WI38 (cell line): ENCODE results near the gene SNX11.

Experiments used
- H3K4me3 ChIP-seq: 2 replicates; pipeline ENCODE4 v1.5.1; 2011; ENCODE audit warnings: low read depth, mild to moderate bottlenecking, control low read depth, low read length
- TF ChIP-seq, protein P1 (sequence below): IDR thresholded peaks from 2 replicates; pipeline ENCODE4 v1.5.1; 2012; ENCODE audit warnings: low read depth, mild to moderate bottlenecking, control low read depth, low read length

Gene SNX11

DNA sequence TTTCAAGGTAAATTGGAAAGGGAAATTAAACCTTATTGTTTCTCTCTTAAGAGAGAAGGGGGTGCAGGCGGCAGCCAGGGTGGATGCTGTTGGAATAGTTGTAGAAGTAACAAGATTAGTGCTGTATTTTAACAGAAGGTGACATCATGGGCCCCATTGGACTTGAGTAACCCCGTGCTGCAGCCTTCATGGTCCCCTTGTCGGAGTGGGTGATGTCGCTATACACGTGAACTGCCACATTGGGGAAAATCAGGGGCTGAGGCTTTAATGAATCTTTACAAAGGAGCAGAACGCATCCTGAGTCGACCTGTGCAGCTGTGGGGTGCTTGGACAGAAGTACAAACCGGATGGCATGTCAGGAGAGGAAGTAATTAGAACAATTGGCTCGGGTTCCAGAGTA lies 3.2 kb downstream of the SNX11 start:
- TF ChIP-seq, protein P1, sequence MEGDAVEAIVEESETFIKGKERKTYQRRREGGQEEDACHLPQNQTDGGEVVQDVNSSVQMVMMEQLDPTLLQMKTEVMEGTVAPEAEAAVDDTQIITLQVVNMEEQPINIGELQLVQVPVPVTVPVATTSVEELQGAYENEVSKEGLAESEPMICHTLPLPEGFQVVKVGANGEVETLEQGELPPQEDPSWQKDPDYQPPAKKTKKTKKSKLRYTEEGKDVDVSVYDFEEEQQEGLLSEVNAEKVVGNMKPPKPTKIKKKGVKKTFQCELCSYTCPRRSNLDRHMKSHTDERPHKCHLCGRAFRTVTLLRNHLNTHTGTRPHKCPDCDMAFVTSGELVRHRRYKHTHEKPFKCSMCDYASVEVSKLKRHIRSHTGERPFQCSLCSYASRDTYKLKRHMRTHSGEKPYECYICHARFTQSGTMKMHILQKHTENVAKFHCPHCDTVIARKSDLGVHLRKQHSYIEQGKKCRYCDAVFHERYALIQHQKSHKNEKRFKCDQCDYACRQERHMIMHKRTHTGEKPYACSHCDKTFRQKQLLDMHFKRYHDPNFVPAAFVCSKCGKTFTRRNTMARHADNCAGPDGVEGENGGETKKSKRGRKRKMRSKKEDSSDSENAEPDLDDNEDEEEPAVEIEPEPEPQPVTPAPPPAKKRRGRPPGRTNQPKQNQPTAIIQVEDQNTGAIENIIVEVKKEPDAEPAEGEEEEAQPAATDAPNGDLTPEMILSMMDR, result no peak
- H3K4me3 ChIP-seq, result no peak overlapping the region

DNA sequence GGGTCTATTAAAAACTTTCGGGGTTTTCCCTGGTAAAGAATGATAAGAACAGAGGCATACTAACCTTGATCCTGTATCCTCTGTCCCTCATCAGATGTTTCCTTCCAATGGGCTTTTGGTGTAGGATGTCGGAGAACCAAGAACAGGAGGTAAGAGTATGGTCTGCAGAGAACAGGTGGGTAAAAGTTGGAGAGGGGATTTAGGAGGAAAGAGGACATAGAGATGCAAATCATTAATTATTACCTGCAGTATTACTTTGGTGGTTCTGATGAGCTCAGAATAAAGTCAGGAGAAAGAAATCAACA lies 4.3 kb downstream of the SNX11 start:
- no peak overlapping the region for H3K4me3 ChIP-seq
- TF ChIP-seq, protein P1, result no peak

DNA sequence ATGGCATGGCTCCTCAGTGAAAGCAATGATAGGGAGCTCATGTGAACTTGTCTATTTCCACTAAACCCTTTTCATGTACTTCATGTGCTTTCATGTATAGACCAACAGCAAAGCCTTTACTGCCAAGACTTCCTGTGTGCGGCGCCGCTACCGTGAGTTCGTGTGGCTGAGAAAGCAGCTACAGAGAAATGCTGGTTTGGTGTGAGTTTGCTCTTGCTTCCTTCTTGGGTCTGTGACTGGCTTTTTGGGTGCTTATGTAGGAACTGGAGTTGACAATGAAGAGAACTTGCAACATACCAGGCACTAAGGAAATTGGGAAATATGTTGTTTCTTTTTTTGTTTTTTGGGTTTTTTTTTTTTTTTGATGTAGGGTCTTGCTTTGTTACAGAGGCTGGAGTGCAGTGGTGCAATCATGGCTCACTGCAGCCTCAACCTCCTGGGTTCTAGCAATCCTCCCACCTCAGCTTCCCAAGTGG lies 5.7 kb downstream of the SNX11 start:
- H3K4me3 ChIP-seq, result no peak overlapping the region
- TF ChIP-seq, protein P1, result no peak

DNA sequence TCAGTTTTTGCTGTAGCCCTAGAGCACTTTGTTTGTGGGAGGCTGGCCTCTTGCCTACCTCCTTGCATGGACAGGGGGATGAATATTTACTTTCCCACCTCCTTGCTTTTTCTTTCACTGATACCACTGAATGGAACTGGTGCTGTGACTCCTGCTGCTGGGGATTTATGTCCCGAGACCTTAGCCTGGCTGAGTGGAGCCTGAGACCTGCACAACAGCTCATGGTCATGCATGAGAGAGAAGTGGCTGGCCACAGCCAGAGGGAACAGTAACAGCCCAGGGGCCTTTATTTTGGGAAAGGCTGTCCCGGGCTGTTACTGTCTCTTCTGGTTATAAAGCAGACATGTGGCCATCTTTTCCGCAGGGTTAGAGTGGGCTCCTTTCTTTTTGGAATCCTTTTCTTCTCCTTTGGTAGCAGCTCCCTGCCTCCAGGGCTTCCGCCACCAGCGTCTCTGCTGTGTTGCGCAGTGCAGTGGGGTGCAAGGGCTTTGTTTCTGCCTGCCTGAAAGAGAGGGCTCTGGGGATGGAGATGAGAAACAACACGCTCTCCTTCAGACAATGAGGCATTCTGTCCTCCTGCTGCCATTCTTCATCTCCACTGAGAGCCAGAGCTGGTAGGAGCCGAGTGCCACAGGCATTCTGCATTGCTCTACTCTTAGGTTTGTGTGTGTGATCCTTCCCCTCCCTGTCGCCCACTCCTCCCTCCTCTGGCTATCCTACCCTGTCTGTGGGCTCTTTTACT lies 14.5 kb downstream of the SNX11 start:
- TF ChIP-seq, protein P1, result no peak
- no peak overlapping the region for H3K4me3 ChIP-seq

DNA sequence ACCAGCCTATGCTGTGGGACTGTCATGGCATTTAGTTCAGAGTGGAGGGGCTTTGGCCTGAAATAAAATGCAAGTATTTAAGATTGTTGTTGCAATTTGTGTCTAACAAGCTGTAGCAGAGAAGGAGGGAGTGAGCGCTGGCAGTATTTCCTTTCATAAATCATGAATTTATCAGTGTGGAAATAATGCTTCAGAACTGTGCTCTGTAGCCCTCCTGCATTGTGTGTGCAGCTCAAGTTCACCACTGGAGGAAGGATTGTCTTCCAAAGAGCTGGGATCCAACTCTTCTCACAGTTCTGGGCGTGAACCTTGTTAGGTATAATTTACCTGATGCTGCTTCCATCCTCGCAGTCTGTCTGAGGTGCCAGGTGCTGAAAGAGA lies 15.1 kb downstream of the SNX11 start:
- no peak overlapping the region for H3K4me3 ChIP-seq
- TF ChIP-seq, protein P1, result no peak

DNA sequence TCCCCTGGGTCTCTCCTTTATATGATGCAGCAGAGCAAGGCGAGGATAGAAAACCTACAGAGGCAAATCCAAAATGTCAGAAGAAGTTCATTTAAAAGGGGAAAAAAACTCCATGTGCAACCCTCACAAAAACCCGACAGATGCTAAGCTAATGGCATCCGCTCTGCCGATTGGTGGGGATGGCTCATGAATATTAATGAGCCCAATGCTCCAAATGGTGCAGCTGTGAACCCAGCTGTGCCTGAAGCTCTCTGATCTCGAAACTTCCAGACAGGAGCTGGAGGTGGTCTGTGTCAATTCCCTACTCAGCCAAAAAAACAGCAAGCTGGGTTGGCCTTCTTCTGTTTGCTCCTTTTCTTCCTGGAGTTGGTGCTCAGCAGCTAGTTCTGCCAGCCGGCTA lies 15.5 kb downstream of the SNX11 start:
- no peak overlapping the region for H3K4me3 ChIP-seq
- TF ChIP-seq, protein P1, result no peak

DNA sequence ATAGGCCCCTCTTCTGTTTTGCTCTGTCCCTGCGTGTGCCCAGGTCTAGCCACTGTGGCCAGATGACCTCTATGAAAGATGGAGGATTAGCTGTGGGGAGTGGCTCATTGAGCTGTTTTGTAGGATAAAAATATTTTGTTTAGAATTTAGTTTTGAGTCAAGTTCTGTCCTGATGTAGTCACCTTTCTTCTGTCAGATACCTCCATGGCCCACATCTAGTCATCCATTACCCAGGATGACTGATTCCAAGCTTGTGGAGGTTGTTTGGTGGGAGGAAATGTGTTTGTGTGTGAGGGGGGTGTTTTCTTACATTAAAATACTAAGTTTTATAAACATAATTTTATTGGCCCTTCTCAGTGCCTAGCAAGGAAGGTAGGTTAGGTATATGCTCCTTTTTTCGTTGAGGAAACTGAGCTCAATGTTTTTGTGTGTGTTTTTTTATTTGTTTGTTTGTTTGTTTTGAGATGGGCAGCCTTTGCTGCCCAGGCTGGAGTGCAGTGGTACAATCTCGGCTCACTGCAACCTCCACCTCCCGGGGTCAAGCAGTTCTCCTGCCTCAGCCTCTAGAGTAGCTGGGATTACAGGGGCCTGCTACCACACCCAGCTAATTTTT lies 16.3 kb downstream of the SNX11 start:
- TF ChIP-seq, protein P1, result no peak

More for the DNA sequence above, 16.3 kb downstream of the SNX11 start:
- no peak overlapping the region for H3K4me3 ChIP-seq
